GM15510 (cell line): Measurements from ENCODE around the gene SOX6.

ENCODE experiments used
- POLR2A ChIP-seq: IDR thresholded peaks from 3 replicates; pipeline ENCODE4 v1.6.1; 2011; ENCODE audit warnings: borderline replicate concordance; ENCODE audit not compliant: insufficient read length; ENCODE audit errors: extremely low read depth

Gene SOX6

GRCh38 chr11:15918674-15919073 is 437.7 kb downstream of the SOX6 start:
- TF ChIP-seq POLR2A, result no peak

- TF ChIP-seq POLR2A, result no peak
Measured at GRCh38 chr11:15918212-15918611, 438.1 kb downstream of the SOX6 start.
